ENCODE measurements around the gene TSHR. TPM values are rescaled to one million over a fixed set of nuclear protein-coding genes. Genes with fewer than 3 reads are reported as not detected.

Gene TSHR
- total RNA-seq, 2 donors from 2014 or later: 0.63 TPM; not detected in 1

GRCh38 chr14:81067156-81067555, 111.7 kb downstream of the TSHR start:
- Histone ChIP-seq H3K27ac (no peak overlapping the region), H3K36me3 (no peaks in the 10 kb centered on the region), H3K9me3 (peaks cover 6% of the 10 kb centered on the region), H3K27me3 (replicated peaks; ENCODE audit: insufficient read depth) (no peaks in the 10 kb centered on the region), H3K4me1 (ENCODE audit: control insufficient read depth in 1 of 2, low read depth in 2 of 2) (no peaks in the 10 kb centered on the region), H3K4me3 (no peak overlapping the region)
- ATAC-seq (ENCODE audit: insufficient number of reproducible peaks, low FRiP score, low read depth) (no peak), DNase-seq (ENCODE audit: low spot score) (no peak)
- no peak for TF ChIP-seq CTCF (IDR thresholded peaks at IDR 0.05)

- ATAC-seq (ENCODE audit: insufficient number of reproducible peaks, low FRiP score, low read depth) (no peak), DNase-seq (ENCODE audit: low spot score) (no peak)
- no peaks in the 10 kb centered on the region for H3K36me3 ChIP-seq
- H3K4me3 ChIP-seq: no peak overlapping the region
- H3K27me3 ChIP-seq (replicated peaks; ENCODE audit: insufficient read depth): no peaks in the 10 kb centered on the region
- no peak for TF ChIP-seq CTCF (IDR thresholded peaks at IDR 0.05)
- H3K4me1 ChIP-seq (ENCODE audit: control insufficient read depth in 1 of 2, low read depth in 2 of 2): no peaks in the 10 kb centered on the region
- no peak overlapping the region for H3K27ac ChIP-seq
- peaks cover 9% of the 10 kb centered on the region for H3K9me3 ChIP-seq
Observed at GRCh38 chr14:81068176-81068782, 112.9 kb downstream of the TSHR start.

GRCh38 chr14:81070511-81070910, 115.1 kb downstream of the TSHR start:
- ATAC-seq (ENCODE audit: insufficient number of reproducible peaks, low FRiP score, low read depth) (no peak), DNase-seq (ENCODE audit: low spot score) (no peak)
- no peak overlapping the region for H3K27ac ChIP-seq
- H3K4me3 ChIP-seq: no peak overlapping the region
- no peaks in the 10 kb centered on the region for H3K27me3 ChIP-seq (replicated peaks; ENCODE audit: insufficient read depth)
- no peak for TF ChIP-seq CTCF (IDR thresholded peaks at IDR 0.05)
- H3K4me1 ChIP-seq (ENCODE audit: control insufficient read depth in 1 of 2, low read depth in 2 of 2): no peaks in the 10 kb centered on the region
- no peaks in the 10 kb centered on the region for H3K36me3 ChIP-seq
- peaks cover 9% of the 10 kb centered on the region for H3K9me3 ChIP-seq

GRCh38 chr14:81085596-81085995, 130.2 kb downstream of the TSHR start:
- no peaks in the 10 kb centered on the region for H3K4me1 ChIP-seq (ENCODE audit: control insufficient read depth in 1 of 2, low read depth in 2 of 2)
- TF ChIP-seq CTCF (IDR thresholded peaks at IDR 0.05): no peak
- H3K27ac ChIP-seq: no peak overlapping the region
- no peak for DNase-seq (ENCODE audit: low spot score)
- no peaks in the 10 kb centered on the region for H3K36me3 ChIP-seq
- no peak for ATAC-seq (ENCODE audit: insufficient number of reproducible peaks, low FRiP score, low read depth)
- no peak overlapping the region for H3K4me3 ChIP-seq
- no peaks in the 10 kb centered on the region for H3K9me3 ChIP-seq
- H3K27me3 ChIP-seq (replicated peaks; ENCODE audit: insufficient read depth): no peaks in the 10 kb centered on the region

GRCh38 chr14:81087230-81087629, 131.8 kb downstream of the TSHR start:
- H3K27ac ChIP-seq: no peak overlapping the region
- TF ChIP-seq CTCF (IDR thresholded peaks at IDR 0.05): no peak
- no peaks in the 10 kb centered on the region for H3K4me1 ChIP-seq (ENCODE audit: control insufficient read depth in 1 of 2, low read depth in 2 of 2)
- no peaks in the 10 kb centered on the region for H3K27me3 ChIP-seq (replicated peaks; ENCODE audit: insufficient read depth)
- no peak overlapping the region for H3K4me3 ChIP-seq
- H3K36me3 ChIP-seq: no peaks in the 10 kb centered on the region
- ATAC-seq (ENCODE audit: insufficient number of reproducible peaks, low FRiP score, low read depth) (no peak), DNase-seq (ENCODE audit: low spot score) (no peak)
- no peaks in the 10 kb centered on the region for H3K9me3 ChIP-seq

All from thoracic aorta (tissue), 2 donors.